ENCODE results near the gene C16orf74. TPM values are rescaled to one million over a fixed set of nuclear protein-coding genes. Genes with fewer than 3 reads are reported as not detected.

Gene C16orf74
- total RNA-seq, 1 donor from 2014 or later, result 2.2 TPM

GRCh38 chr16:85657996-85658395 lies 92.9 kb downstream of the C16orf74 start:
- no peak for DNase-seq (ENCODE audit: low read depth in 2 of 2)

Other genes starting within 250 kb of the C16orf74 start
- gene GSE1, start 137.8 kb downstream of the C16orf74 start, total RNA-seq, result 6.5 and 12.1 TPM in 2 replicates
- 1.4 and 3.7 TPM in 2 replicates for gene GINS2, start 62.1 kb downstream of the C16orf74 start, total RNA-seq
- 25.7 and 31.9 TPM in 2 replicates for gene EMC8, start 48.4 kb upstream of the C16orf74 start, total RNA-seq
- 440 and 633 TPM in 2 replicates for gene COX4I1, start 48.6 kb upstream of the C16orf74 start, total RNA-seq
- 2.2 and 34.5 TPM in 2 replicates for gene IRF8, start 148.1 kb upstream of the C16orf74 start, total RNA-seq